GM12864 (cell line): ENCODE results near the gene ZNF385C.

Experiments used
- DNase-seq: peaks from one replicate; pipeline ENCODE4 v3.0.0-alpha.2; 2011; ENCODE audit warnings: low read depth
- H3K4me3 ChIP-seq: 2 replicates; pipeline ENCODE4 v1.5.1; 2011; ENCODE audit warnings: mild to moderate bottlenecking, low read depth, low read length, control low read depth
- CTCF ChIP-seq: IDR thresholded peaks from 2 replicates; pipeline ENCODE4 v1.5.1; 2011; ENCODE audit warnings: low read depth, mild to moderate bottlenecking, moderate library complexity, low read length, control low read depth, inconsistent platforms; ENCODE audit errors: missing control alignments

ZNF385C gene

GRCh38 chr17:42122371-42123303 is 24.4 kb upstream of the ZNF385C start, which contains the start of gene HSPB9:
Gene HSPB9, plus strand, starts transcription at chr17:42122804. Its CDS starts 47 bp downstream, at chr17:42122851.
- no peak for TF ChIP-seq CTCF
- DNase-seq, result no peak
- H3K4me3 ChIP-seq, result no peak within 1 kb of the TSS

- DNase-seq, result peak; percentile 48
- no peak for TF ChIP-seq CTCF
- peak within 1 kb of the TSS; percentile 56 for H3K4me3 ChIP-seq
Observed at GRCh38 chr17:42120770-42121769, 22.8 kb upstream of the ZNF385C start, which contains the start of gene KAT2A. Gene KAT2A, minus strand, starts transcription at chr17:42121367. Its CDS starts 63 bp downstream, at chr17:42121304.

GRCh38 chr17:42120161-42120769 is 22.0 kb upstream of the ZNF385C start:
- peak overlapping the region; percentile 56 for H3K4me3 ChIP-seq
- no peak for DNase-seq
- TF ChIP-seq CTCF, result no peak

- no peak for TF ChIP-seq CTCF
- DNase-seq, result no peak
- H3K4me3 ChIP-seq, result no peak overlapping the region
Observed at GRCh38 chr17:42119301-42119700, 21.0 kb upstream of the ZNF385C start.

GRCh38 chr17:42118545-42118944 is 20.3 kb upstream of the ZNF385C start:
- peak; percentile 56 for TF ChIP-seq CTCF
- no peak for DNase-seq
- H3K4me3 ChIP-seq, result no peak overlapping the region

- TF ChIP-seq CTCF, result no peak
- no peak overlapping the region for H3K4me3 ChIP-seq
- DNase-seq, result no peak
Observed at GRCh38 chr17:42118126-42118510, 19.8 kb upstream of the ZNF385C start.
